Effector memory CD4-positive, alpha-beta T cell (primary cell): ENCODE measurements around the gene MGLL.
"Not testable (repeated sequence)": the region's sequence is repeated elsewhere in the genome, so short reads cannot be mapped to it uniquely, and the experiment has no call there.

ENCODE experiments used
- DNase-seq, 3 donors: peaks; one replicate each; pipeline ENCODE4 v3.0.0-alpha.2; 2020
- H3K27ac ChIP-seq: 2 replicates; pipeline ENCODE4 v1.7.0; 2013; ENCODE audit warnings: mild to moderate bottlenecking, low read length, moderate library complexity; ENCODE audit not compliant: insufficient read depth, poor library complexity, severe bottlenecking
- H3K27me3 ChIP-seq: replicated peaks from 2 replicates; pipeline ENCODE4 v1.7.0; 2013; ENCODE audit warnings: mild to moderate bottlenecking, low read length; ENCODE audit not compliant: insufficient read depth, control insufficient read depth, poor library complexity, severe bottlenecking
- H3K36me3 ChIP-seq: 2 replicates; pipeline ENCODE4 v1.7.0; 2013; ENCODE audit warnings: mild to moderate bottlenecking, low read length, moderate library complexity; ENCODE audit not compliant: control insufficient read depth, insufficient read depth
- H3K4me1 ChIP-seq: 2 replicates; pipeline ENCODE4 v1.7.0; 2013; ENCODE audit warnings: low read length, mild to moderate bottlenecking; ENCODE audit not compliant: control insufficient read depth, insufficient read depth, poor library complexity, severe bottlenecking
- H3K4me3 ChIP-seq: 2 replicates; pipeline ENCODE4 v1.7.0; 2013; ENCODE audit warnings: low read length, low read depth, mild to moderate bottlenecking; ENCODE audit not compliant: insufficient read depth, poor library complexity, severe bottlenecking
- H3K9me3 ChIP-seq: 2 replicates; pipeline ENCODE4 v1.7.0; 2013; ENCODE audit warnings: mild to moderate bottlenecking, low read length, moderate library complexity; ENCODE audit not compliant: control insufficient read depth

Gene MGLL

DNA sequence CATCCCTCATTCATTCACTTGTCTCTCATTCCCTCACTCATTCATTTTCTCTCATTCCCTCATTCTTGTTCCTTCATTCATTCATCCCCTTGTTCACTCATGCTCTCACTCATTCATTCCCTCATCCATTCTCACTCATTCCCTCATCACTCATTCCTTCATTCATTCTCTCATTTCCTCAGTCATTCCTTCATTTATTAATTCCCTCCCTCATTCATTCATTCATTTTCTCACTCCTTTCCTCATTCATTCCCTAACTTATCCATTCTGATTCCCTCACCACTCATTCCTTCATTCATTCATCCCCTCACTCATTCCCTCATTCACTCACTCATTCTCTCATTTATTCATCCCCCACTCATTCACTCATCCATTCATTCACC is 135.8 kb downstream of the MGLL start:
- H3K27me3 ChIP-seq = no peaks in the 10 kb centered on the region
- H3K27ac ChIP-seq = no peak overlapping the region
- no peaks in the 10 kb centered on the region for H3K36me3 ChIP-seq
- no peak overlapping the region for H3K4me3 ChIP-seq
- H3K4me1 ChIP-seq = no peaks in the 10 kb centered on the region
- no peaks in the 10 kb centered on the region for H3K9me3 ChIP-seq
- no peak for DNase-seq

DNA sequence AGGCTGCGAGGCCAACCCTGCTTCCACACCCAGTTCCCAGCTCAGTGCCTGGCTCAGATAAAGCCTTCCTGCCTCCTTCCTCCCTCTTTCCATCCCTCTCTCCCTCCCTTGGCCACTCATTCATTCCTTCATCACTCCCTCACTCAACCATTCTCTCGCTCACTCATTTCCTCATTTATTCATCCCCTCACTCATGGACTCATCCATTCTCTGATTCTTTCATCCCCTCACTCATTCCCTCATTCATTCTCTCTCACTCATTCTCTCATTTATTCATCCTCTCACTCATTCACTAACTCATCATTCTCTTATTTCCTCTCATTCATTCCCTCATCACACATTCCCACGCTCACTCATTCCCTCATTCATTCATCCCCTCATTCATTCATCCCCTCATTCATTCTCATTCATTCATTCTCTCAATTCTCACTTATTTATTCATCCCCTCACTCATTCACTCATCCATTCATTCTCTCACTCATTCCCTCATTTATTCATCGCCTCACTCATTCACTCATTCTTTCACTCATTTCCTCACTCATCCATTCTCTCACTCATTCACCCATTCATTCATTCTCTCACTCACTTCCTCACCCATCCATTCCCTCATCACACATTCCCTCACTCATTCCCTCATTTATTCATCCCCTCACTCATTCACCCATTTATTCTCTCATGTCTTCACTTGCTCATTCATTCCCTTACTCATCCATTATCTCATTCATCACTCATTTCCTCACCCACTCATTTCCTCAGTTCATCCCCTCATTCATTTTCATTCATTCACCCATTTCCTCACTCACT is 136.4 kb downstream of the MGLL start:
- no peaks in the 10 kb centered on the region for H3K4me1 ChIP-seq
- H3K4me3 ChIP-seq = no peak overlapping the region
- no peak overlapping the region for H3K27ac ChIP-seq
- H3K27me3 ChIP-seq = no peaks in the 10 kb centered on the region
- H3K36me3 ChIP-seq = no peaks in the 10 kb centered on the region
- no peaks in the 10 kb centered on the region for H3K9me3 ChIP-seq
- no peak for DNase-seq

DNA sequence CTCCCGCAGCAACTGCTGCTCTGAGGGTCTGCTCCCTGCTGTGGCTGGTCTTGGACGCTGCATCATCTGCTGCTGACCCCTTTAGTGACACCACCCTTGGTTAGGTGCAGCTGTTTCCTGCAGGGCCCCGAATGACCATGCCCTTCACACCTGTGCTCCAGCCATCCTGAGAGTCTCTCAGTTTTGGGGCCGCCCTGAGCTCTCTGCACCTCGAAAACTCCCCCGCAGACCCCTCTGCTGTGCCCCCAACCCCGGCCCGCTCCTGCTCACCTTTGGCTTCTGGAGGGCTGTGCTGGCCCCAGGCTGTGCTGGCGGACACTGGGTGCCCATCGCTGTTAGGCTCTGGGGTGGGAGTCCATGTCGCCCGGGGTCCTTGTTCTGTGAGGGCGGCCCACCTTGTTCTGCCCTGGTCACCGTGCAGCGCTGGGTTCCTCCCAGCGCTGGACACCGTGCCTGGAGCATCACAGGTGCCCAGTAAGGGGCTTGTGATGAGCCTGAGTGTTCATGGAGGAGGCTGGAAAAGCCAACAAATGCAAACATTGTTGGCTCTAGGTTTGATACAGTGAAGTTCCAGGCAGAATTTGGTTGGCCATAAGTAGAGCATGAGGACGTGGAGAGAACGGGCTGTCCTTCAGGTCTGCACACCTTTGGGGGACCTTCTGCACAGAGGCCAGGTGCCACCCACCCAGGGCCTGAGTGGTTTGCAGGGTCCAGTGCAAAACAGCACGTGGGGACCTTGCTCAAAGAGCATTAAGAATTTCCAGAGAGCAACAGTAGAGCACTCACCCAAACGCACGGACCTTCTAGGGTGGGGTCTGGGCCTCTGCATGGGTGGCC is 137.2 kb downstream of the MGLL start:
- DNase-seq = no peak
- H3K9me3 ChIP-seq = no peaks in the 10 kb centered on the region
- no peak overlapping the region for H3K4me3 ChIP-seq
- no peaks in the 10 kb centered on the region for H3K4me1 ChIP-seq
- no peaks in the 10 kb centered on the region for H3K27me3 ChIP-seq
- no peak overlapping the region for H3K27ac ChIP-seq
- H3K36me3 ChIP-seq = no peaks in the 10 kb centered on the region

DNA sequence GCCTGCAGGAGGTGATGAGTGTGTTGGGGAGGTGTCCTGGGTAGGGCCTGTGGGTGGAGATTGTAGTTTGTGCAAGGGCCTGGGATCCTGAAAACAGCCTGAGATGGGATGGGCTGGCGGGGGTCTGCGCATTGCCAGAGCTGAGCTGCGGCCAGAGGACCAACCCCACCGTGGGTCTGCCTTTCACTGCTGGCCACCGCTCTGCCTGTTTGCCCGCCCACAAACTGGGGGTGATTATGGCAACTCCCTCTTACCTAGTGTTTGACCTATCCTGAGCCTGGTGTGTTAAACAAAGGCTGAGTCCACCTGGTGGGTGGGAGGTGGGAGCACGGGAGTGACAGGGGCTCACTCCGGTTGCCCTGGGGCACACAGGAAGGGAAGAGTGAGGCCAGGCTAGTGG is 139.8 kb downstream of the MGLL start:
- no peaks in the 10 kb centered on the region for H3K9me3 ChIP-seq
- H3K4me3 ChIP-seq = no peak overlapping the region
- no peaks in the 10 kb centered on the region for H3K27me3 ChIP-seq
- peaks cover 11% of the 10 kb centered on the region for H3K36me3 ChIP-seq
- H3K27ac ChIP-seq = no peak overlapping the region
- no peak for DNase-seq
- no peaks in the 10 kb centered on the region for H3K4me1 ChIP-seq

DNA sequence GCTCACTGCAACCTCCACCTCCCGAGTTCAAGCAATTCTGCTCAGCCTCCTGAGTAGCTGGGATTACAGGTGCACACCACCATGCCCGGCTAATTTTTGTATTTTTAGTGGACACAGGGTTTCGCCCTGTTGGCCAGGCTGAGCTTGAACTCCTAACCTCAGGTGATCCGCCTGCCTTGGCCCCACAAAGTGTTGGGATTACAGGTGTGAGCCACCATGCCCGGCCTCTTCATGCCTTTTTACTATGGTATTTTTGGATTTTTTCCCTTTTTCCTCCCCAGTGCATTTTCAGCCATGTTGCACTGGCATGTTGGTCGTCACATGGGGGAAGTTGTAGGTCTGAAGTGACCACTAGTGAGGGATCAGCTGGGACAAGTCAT is 140.2 kb downstream of the MGLL start:
- H3K27me3 ChIP-seq, H3K4me3 ChIP-seq, H3K9me3 ChIP-seq, DNase-seq, H3K27ac ChIP-seq, H3K4me1 ChIP-seq: not testable (repeated sequence)
- peaks cover 14% of the 10 kb centered on the region for H3K36me3 ChIP-seq

DNA sequence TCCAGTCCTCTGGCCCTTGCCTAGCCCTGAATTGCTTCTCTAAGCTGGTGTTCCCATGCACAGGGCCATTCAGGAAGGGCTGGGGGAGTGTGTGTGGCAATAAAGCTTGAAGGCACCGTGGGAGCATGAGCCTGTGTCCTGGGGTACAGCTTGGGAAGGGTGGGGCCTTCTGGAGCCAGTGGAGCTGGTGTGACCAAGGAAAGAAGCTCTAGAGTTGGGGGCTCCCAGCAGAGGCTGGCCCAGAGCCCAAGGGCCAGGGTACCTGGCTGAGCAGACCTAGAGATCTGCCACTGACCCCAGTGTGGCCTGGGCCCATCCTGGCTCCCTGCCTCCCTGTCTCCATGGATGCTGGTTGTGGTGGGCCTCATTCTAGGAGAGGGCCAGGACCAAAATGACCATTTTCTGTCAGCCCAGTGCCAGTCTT is 141.5 kb downstream of the MGLL start:
- Histone ChIP-seq H3K36me3 (peaks cover 14% of the 10 kb centered on the region), H3K4me3 (no peak overlapping the region), H3K27ac (no peak overlapping the region), H3K9me3 (no peaks in the 10 kb centered on the region), H3K4me1 (no peaks in the 10 kb centered on the region), H3K27me3 (no peaks in the 10 kb centered on the region)
- no peak for DNase-seq

DNA sequence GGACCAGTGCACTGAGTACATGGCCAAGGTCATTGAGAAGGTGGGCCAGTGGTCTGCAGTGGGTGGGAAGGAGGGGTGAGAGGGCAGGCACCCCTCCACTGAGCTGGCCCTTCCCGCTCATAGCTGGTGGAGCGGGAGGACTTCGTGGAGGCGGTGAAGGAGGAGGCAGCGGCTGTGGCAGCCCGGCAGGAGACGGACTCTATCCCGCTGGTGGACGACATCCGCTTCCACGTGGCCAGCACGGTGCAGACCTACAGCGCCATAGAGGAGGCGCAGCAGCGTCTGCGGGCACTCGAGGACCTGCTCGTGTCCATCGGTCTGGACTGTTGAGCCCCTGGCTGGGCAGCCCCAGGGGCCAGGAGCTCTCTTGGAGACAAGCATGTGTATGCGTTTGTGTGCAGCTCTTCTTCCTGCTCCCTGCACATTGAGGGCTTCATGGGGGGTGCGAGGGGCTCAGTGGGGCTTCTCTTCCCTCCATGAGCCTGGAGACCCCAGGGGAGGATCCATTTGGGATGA is 142.1 kb downstream of the MGLL start:
- Histone ChIP-seq H3K4me3 (no peak overlapping the region), H3K36me3 (peaks cover 14% of the 10 kb centered on the region), H3K9me3 (no peaks in the 10 kb centered on the region), H3K4me1 (no peaks in the 10 kb centered on the region), H3K27ac (no peak overlapping the region), H3K27me3 (no peaks in the 10 kb centered on the region)
- no peak for DNase-seq

DNA sequence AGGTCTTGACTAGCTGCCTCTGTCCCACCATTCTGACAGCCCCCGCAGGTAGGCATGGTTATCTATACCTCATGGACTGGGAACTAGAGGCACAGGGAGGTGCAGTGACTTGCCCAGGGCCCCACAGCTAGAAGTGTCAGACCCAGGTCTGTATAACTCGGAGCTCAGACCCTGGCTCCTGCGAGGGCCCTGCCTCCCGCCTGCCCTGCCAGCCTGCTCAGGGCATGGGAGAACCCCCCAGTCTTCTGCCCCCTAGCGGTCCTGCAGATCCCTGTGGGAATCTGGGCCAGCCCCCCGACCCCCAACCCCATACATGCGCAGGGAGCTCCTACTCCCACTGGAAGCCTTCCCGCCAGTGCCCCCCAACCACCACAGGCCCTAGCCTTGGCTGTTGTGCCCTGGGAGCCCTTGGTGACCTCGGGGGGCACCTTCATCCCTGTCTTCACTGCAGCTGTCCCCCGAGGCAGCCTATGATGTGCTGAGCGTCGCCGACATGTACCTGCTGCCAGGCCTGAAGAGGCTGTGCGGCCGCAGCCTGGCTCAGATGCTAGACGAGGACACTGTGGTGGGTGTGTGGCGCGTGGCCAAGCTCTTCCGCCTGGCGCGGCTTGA is 142.7 kb downstream of the MGLL start:
- H3K4me3 ChIP-seq = no peak overlapping the region
- H3K27me3 ChIP-seq = no peaks in the 10 kb centered on the region
- peaks cover 14% of the 10 kb centered on the region for H3K36me3 ChIP-seq
- no peaks in the 10 kb centered on the region for H3K4me1 ChIP-seq
- no peak for DNase-seq
- H3K27ac ChIP-seq = no peak overlapping the region
- H3K9me3 ChIP-seq = no peaks in the 10 kb centered on the region

DNA sequence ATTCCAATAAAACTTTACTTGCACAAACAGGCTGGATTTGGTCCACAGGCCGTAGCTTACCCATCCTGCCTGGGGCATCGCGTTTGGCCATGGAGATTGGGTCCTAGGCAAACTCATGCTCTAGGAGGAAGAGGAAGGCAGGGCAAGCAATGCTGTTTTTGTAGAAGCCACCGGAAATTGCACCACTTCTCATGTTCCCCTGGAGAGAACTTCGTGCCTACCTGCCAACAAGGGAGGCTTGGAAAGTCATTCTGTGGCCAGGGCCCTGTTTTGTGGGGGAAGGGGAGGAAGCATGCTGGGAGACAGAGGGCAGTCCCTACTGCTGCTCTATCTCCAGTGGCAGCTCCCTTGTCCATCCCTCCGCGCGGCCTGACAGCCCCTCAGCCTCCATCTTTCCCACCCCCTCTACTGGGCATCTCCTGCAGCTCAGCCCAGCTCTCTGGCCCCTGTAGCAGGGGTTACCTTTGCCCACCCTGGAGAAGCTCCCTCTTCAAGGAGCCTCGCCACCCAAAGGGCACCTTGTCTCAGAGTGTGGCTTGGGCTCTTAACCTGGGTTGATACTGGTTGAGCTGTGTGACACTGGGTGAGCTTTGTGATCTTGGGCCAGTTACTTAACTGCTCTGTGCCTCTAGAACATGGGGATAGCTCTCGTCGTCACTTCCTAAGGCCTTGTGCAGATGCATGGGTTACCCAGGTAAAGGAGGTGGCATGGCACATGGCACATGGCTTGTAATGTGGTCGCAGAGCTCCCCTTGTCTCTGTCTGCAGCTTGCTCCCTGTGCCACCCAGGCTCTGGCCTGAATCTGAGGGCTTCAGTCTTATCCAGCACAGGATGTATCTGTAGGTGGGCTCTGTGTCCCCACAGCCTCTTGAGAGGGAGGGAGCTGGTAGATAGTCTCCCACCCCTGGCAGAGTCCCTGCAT is 143.4 kb downstream of the MGLL start:
- Histone ChIP-seq H3K27me3 (no peaks in the 10 kb centered on the region), H3K4me3 (no peak overlapping the region), H3K27ac (no peak overlapping the region), H3K4me1 (peaks cover 3% of the 10 kb centered on the region), H3K9me3 (no peaks in the 10 kb centered on the region), H3K36me3 (peaks cover 14% of the 10 kb centered on the region)
- no peak for DNase-seq
